Activated CD4-positive, alpha-beta T cell treated with anti-CD3 and anti-CD28 coated beads, Interleukin-2, amount 50 U/mL, for 16 hours (primary cell): ENCODE measurements around the gene R3HDM2.
"Not testable (repeated sequence)": the region's sequence is repeated elsewhere in the genome, so short reads cannot be mapped to it uniquely, and the experiment has no call there.

Experiments
- DNase-seq: peaks from one replicate; pipeline ENCODE4 v3.0.0-alpha.2; 2020

Gene R3HDM2

DNA sequence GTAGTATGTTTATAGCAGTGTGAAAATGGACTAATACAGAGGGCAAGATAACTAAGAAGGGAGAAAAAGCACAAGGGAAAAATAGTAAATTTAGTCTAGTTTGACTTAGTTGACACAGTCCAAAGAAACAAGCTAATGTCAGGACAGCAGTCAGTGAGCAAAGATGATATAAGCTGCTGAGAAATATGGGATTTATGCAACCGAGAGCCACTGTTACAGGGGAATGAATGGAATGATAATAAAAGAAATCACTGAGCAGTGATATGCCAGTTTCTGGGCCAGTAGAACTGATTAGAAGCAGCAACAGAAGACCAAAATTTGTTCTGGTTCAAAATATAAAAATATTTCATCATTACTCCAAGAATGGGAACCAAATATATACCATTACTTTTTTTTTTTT, 60.1 kb downstream of the R3HDM2 start:
- no peak for DNase-seq

DNA sequence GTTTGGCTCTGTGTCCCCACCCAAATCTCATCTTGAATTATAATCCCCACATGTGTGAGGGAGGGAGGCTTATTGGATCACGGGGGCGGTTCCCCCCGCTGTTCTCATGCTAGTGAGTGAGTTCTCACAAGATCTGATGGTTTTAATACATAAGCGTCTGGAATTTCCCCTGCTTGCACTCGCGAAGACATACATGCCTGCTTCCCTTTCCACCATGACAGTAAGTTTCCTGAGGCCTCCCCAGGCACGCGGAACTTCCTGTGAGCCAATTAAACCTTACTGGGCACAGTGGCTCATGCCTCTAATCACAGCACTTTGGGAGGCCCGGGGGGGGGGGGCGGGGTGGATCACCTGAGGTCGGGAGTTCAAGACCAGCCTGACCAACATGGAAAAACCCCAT, 60.8 kb downstream of the R3HDM2 start:
- DNase-seq: no peak

DNA sequence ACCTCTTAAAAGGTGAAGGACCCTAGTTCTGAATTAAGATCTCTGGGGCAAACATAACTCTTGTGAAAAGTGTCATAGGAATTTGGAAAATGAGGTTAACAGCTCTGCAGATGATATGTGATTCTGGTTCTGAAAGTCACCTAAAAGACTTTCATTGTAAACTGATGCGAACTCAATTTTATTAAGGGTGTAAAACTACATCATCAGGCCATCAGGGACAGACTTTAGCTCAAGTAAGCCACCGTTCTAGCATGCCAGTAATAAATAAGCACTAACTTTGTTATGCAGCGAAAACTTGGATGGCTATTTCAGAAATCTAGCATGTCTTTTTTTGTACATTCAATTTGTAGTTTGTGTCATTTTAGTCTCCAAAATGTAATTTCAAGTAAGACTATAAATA, 61.6 kb downstream of the R3HDM2 start:
- DNase-seq: no peak

DNA sequence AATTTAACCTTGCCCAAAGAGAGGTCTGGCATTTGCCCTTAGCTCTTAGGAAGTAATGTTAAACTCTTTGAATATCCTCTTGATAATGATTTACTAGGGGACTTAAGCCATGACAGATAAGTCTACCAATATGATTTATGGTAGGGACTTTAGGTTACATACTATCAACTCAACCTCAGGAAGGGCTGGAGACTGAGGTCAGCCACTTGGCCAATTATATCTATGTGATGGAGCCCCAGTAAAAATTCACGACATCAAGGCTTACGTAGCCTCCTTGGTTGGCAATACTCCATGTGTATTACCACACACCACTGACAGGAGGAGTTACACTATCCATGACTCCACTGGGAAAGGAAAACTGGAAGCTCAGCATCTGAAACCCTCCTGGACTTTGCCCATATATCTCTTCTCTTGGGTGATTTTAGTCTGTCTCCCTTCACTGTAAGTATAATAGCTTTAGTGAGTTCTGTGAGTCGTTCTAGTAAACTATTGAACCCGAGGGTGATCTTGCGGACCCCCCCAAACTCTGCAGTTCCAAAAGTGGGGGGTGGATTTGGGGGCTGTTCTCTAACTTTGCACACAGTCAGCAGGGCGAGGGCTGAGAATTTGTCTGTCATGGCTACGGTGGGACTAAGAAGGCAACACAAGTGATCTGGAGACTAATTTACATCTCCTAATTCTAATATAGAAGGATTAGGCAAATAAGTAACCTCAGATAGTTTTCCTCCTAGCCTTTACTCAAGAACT, 62.3 kb downstream of the R3HDM2 start:
- DNase-seq: no peak

DNA sequence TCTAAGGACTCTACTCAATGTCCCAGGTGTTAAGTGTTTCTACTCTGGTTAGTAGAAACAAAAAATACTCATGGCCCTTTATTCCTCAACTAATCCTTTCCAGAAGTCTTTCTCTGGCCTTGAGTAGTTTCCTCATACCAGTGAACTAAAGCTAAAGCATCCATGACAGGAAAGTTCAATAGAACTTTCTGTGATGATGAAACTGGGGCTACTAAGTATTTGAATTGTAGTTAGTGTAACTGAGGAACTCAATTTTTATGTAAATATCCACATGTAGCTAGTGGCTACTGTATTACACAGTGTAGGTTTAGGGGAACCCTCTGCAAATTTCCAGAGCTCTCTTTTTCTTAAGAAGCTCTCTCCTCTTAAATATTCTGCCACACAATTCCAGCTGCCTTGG, 63.7 kb downstream of the R3HDM2 start:
- DNase-seq: no peak

DNA sequence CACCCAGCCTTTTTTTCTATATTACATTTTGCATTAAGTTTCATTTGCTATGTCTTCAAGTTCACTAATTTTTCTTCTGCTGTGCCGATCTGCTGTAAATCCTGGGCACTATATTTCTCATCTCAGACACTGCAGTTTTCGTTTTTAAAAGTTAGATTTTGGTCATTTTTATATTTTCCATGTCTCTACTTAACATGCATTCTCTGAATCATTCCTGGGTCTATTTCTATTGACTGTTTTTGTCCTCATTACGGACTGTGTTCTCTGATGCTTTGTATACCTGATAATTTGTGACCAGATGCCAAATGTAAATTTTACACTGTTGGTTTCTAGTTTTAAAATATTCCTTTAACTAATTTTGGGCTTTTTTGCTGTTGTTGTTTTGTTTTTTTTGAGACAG, 64.5 kb downstream of the R3HDM2 start:
- DNase-seq: no peak

DNA sequence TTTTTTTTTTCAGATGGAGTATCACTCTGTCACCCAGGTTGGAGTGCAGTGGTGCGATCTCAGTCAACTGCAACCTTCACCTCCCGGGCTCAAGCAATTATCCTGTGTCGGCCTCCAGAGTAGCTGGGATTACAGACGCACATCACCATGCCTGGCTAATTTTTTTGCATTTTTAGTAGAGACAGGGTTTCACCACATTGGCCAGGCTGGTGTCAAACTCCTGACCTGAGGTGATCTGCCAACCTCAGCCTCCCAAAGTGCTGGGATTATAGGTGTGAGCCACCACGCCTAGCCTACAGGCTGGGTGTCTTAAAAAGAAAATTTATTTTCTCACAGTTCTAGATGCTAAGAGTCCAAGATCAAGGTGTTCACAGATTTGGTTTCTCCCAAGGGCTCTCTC, 66.7 kb downstream of the R3HDM2 start:
- not testable (repeated sequence) for DNase-seq

DNA sequence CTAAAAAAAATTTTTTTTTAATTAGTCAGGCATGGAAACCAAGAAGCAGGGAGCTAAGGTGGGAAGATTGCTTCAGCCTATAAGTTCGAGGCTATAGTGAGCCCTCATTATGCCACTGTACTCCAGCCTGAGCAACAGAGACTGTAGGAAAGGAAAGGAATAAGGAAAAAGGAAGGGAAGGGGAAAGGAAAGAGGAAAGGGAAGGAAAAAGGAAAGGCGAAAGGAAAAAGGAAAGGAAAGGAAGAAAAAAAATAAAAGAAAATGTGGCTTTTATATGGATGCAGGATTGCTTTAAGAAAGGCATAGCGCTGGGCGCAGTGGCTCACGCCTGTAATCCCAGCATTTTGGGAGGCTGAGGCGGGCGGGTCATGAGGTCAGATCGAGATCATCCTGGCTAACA, 70.4 kb downstream of the R3HDM2 start:
- no peak for DNase-seq

DNA sequence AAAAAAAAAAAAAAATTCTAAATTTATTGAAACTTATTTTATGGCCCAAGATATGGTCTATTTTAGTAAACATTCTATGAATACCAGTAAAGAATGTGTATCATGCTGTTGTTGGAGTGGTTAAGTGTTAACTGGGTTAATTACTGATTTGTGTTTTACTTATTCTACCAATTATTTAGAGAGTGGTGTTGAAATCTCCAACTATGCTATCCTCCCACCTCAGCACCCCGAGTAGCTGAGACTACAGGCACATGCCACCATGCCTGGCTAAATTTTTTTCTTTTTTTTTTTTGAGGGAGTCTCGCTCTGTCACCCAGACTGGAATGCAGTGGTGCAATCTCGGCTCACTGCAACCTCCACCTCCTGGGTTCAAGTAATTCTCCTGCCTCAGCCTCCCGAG, 72.2 kb downstream of the R3HDM2 start:
- DNase-seq: no peak

DNA sequence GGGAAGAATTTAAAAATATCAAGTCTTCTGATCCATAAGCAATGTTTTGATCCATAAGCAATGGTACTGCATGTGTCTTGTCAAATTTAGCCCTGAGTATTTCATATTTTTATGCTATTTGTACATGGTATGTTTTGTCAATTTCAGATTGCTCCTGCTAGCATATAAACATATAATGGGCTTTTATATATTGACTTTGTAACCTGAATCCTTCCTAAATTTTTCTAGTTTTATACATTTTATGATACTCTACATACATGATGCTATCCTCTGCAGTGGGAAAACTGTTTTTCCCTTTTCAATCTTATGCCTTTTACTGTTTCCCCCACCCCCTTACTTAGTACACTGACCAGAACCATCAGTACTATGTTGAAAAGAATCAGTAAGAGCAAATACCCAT, 75.1 kb downstream of the R3HDM2 start:
- DNase-seq: no peak

DNA sequence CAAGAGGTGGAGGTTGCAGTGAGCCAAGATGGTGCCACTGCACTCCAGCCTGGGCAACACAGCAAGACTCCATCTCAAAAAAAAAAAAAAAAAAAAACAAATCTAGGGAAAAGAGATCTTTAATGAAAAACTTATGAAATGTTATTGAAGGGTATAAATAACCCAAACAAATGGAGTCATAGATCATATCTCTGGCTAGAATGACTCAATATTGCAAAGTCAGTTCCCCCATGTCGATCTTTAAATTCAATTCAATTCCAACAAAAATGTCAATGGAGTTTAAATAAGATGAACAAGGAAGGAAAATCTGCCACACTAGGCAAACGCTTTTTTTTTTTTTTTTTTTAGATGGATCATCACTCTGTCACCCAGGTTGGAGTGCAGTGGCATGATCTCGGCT, 78.7 kb downstream of the R3HDM2 start:
- no peak for DNase-seq

DNA sequence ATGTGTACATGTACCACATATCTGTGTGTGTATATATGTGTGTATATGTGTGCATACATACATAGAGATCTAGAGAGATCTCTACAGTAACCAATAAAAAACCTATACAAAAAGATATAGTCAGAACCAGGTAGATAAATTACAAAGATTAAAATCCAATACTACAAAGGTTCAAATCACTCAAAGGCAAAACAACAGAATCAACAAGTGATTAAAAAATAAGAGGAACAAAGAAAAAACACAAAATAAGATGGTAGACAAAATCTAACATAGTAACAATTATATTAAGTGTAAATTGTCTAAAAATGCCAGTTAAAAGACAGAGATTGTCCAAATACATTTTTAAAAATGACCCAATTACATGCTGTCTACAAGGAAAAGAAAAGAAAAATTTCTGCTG, 83.6 kb downstream of the R3HDM2 start:
- DNase-seq: no peak

DNA sequence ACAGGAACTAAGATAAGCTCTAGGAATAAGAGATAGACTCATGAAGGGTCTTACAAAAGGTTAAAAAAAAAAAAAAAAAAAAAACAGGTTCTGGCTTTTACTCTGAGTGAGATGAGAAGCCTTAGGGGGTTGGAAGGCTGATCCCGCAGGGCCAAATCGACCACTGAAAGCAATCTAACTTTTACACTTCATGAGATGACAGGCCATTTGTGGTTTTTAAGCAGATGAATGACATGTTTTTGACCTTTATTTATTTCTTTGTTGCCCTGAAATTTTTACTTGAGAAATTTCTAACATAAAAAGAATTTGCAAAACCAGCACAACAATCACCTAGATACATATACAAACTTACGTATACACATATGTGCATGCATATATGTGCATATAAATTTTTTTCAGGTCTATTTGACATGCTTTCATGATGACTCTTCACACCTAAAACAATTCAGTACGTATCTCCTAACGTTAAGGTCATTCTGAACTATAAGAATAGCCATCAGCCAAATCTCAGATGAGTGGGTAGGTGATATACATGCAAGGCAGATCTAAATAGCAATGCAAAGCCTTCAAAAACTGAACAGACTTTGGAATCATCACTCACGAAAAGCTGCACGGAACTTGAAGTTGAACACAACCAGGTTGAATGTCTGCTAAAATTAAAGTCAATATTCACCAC, 87.0 kb downstream of the R3HDM2 start:
- peak; percentile 8 for DNase-seq

DNA sequence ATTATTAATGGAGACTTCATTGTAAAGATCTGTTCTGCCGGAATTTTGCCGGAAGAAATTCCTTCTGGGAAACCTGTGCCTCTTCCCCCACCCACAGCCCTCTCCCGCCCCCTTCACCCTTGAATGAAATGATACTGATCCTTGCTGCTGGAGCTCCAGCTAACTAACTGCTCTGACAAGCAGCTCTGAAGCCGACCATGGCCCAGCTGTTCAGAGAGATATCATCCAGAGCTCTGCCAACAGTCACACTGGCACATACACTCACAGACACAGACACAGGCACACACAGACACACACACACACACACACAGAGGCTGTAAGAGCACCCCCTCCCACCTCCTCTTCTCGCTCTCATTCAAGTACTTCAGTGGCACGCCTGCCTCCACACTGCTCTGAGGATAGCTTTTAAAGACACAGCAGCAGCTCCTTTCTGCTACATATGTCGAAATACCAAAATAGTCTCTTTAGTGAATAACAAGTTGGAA, 88.6 kb downstream of the R3HDM2 start:
- no peak for DNase-seq

DNA sequence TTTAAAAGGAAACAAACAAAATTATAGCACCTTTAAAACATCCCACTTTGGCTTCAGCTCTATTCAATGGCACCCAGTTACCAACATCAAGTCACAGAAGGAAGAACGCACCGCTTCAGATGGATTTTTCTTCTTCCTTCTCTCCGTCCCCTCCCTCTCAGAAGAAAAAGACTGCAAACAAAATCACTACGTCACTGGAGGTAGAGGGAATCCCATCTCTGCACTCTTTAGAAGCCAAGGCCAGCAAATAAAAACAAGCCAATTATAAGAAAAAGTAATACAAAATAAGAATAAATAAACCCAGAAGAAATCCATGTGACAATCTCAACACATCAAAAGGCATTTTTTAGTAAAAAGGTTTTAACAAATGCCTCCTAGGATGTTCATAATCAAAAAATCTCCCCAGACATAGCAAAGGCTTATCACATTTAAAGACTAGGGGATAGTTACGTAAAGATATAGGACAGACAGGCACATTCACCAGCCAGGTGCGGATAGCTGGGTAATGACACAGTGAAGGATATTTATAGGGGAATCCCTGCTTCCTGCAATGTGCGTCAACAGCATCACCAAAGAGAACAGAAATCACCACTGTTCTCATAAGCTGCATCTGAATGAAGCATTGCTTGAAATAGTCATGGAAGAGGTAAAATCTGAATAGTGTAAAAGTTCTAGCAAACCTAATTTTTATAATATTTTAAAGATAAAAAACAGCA, 89.4 kb downstream of the R3HDM2 start:
- no peak for DNase-seq

DNA sequence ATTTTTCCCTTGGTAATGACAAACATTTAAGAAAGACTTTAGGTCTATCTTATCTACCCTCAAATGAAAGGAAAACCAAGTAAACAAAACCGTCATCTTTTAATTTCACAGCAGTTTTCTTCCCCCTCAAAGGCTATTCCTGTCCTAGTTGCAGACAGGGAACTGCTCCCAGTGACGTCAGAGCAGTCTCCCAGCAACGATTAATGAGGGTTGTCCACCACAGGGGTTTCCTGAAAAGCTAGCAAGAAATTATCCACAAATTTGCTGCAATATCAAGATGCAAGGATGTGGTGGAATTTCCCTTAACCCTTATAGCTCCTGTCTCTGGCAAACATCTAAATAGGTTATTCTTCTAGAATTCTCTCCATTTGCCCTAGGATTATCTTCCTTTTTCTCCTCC, 90.7 kb downstream of the R3HDM2 start:
- no peak for DNase-seq

DNA sequence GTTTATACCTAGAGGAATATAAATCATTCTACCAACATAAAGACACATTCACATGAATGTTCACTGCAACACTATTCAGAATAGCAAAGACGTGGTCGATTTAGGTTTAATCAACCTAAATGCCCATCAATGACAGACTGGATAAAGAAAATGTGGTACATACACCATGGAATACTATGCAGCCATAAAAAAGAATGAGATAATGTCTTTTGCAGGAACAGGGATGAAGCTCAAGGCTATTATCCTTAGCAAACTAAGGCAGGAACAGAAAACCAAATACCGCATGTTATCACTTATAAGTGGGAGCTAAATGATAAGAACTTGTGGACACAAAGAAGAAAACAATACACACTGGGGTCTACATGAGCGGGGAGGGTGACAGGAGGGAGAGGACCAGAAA, 94.5 kb downstream of the R3HDM2 start:
- DNase-seq: not testable (repeated sequence)

DNA sequence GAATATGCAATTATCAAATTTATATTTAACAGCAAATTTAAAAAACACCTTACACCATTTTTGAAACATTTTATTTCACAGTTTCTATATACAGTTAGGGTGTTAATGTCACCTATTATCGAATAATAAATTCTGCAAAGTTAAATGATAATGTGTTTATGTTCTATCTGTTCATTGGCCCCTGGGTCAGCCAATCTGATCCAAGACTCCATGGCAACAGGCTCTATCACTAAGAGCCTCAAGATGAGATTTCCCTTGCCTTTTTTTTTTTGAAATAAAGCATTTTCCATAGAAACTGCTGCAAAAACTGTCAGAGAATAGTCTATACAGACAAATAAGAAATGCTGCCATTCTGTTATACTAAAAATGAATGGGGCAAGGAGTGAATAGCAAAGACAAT, 96.6 kb downstream of the R3HDM2 start:
- no peak for DNase-seq

DNA sequence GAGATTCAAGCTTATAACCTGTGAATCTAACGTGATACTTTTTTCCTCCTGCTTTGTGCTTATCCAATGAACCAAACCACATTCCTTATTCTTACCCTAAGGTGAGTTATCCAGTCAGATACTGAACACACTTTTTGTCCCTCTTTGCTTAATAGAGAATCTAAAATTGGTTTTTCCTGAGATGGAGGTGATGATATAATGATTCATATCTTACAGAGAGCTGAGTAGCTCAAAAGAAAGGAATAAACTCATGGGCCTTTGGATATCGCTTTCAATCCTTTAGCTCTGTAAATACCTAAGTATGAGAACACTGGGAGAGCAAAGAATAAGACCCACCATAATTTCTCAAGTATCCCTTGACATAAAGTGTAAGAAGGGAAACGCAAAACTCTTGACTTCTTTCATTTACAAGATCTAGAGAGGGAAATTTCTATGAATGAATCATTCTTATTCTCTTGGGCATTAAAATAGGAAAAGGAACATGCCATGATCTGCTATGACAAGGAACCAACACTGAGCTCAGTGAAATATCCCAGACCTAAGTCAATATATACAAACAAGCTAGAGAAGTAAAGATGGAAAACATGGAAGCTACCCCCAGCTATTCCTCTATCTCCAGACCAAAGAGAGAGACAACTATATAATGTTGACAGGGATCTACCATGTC, 98.1 kb downstream of the R3HDM2 start:
- DNase-seq: no peak

DNA sequence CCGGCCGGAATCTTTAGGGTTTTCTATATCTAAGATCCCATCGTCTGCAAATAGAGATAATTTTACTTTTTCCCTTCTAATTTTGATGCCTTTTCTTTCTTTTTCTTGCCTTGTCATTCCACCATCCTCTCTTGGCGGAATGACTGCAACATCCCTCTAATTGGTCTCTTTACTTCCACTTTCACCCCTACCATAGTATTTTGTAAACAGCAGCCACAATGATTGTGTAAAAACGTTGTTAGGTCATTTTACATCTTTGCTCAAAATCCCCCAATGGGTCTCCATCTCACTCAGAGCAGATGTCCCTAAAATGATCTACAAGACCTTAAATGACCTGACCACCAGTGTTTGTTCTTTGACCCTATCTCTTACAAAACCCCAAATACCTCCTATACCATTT, 99.9 kb downstream of the R3HDM2 start:
- DNase-seq: no peak

DNA sequence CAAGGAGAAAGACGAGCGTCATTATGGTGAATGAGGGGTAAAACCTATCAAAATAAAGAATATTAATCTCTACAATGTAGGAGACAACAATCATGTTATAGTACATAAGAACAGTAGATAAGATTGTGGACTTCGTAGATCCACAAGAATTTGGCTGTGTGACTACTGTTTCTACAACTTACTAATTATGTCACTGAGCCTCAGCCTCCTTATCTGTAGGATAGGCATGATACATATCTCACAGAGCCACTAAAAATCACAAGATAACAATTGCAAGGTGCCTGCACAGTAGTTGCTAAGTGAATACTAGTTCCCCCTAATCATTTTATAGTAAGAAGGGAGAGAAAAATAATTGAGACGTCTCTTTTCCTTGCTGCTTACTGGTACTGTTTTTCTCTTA, 101.6 kb downstream of the R3HDM2 start:
- DNase-seq: no peak

DNA sequence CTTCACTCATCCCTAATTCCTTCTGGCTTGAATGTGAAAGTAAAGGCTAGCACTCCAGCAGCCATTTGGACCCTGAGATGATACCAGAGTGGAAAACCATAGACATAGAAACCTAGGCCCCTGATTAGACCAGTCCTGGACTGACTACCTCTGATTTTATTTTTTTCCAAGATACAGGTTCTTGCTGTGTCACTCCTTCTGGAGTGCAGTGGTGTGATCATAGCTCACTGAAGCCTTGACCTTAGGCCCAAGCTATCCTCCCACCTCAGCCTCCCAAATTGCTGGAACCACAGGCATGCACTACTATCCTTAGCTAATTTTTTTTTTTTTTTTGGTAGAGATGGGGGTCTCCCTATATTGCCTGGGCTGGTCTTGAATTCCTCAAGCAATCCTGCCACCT, 105.4 kb downstream of the R3HDM2 start:
- no peak for DNase-seq

DNA sequence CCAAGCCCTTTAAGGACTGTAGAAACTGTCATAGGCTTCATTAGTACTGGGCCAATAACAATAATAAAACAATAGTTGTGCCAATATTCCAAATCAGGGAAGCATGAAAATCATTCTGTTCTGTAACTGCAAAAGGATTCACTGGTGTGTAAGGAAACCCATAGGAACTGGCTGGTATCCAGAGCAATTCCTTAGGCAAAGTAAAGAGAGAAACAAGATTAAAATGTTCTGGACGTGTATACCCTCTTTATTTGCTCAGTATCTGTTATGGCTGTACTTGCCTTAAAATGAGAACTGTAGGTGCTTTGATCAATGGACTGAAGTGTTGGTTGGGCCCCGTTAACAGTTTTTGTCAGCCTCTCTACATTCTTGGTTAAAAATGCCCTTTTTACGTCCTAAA, 107.4 kb downstream of the R3HDM2 start:
- DNase-seq: no peak

DNA sequence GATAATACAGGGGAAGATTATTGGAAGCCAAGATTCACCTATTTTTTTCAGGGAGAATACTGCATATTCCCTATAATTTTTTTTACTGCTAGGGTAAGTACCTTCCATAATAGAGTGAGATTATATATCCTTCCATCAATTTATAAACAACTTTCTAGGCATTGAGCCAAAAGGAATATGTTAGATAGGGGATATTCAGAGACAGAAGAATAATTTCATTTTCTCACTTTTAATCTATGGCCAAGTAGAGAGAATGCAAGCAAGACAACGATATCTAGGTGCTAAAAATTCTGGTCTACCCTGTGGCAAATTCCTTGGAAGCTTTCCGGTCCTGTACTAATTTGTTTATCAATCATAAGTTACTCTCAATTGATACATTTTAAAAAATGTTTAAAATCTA, 110.2 kb downstream of the R3HDM2 start:
- DNase-seq: no peak
